Breast epithelium (tissue), 3 donors: Measurements from ENCODE around the gene SHTN1.

Source experiments
- CTCF ChIP-seq, 3 donors: fragments of 450-650 bp; IDR thresholded peaks; one replicate each; pipeline ENCODE4 v1.5.1; 2016 to 2017; ENCODE audit warnings: antibody characterized with exemption in 3 of 3, mild to moderate bottlenecking in 3 of 3, moderate library complexity in 3 of 3
- POLR2AphosphoS5 ChIP-seq, 3 donors: sonication (generic); formaldehyde crosslinking; IDR thresholded peaks; one replicate each; pipeline ENCODE4 v1.6.1; 2017; ENCODE audit warnings: antibody characterized with exemption in 3 of 3

GRCh38 chr10:116992183-116992582 is 12.8 kb downstream of the SHTN1 start:
- TF ChIP-seq CTCF (IDR thresholded peaks at IDR 0.05): no peak
- no peak for TF ChIP-seq POLR2AphosphoS5 (IDR thresholded peaks at IDR 0.05)
